Measurements from ENCODE around the gene L3MBTL3. TPM values are rescaled to one million over a fixed set of nuclear protein-coding genes. Genes with fewer than 3 reads are reported as not detected.
A peak's percentile ranks its signal among the peaks of the same experiment; 100 is the strongest.

Gene L3MBTL3
- polyA plus RNA-seq, 1 donor from 2014 or later = 47.6 TPM

GRCh38 chr6:130019326-130020072, 1.1 kb downstream of the L3MBTL3 start:
- Histone ChIP-seq H3K27me3 (ENCODE audit: insufficient read depth, low read depth, low read length) (no peaks in the 10 kb centered on the region), H3F3A (ENCODE audit: insufficient read depth, low read length, poor library complexity, severe bottlenecking) (no peaks in the 10 kb centered on the region), H2AFZ (ENCODE audit: low read depth, low read length) (no peak overlapping the region), H3K9me2 (ENCODE audit: insufficient read depth, low read length) (no peaks in the 10 kb centered on the region), H3K27ac (ENCODE audit: low read length) (no peak overlapping the region), H3K4me3 (ENCODE audit: low read length) (peak overlapping the region; percentile 85), H3K36me3 (ENCODE audit: insufficient read depth, low read length) (no peaks in the 10 kb centered on the region), H4K20me1 (ENCODE audit: insufficient read depth) (no peaks in the 10 kb centered on the region), H3K9me3 (ENCODE audit: low read length) (no peaks in the 10 kb centered on the region), H3K4me2 (ENCODE audit: low read length) (no peak overlapping the region), H3K79me2 (replicated peaks; ENCODE audit: insufficient read depth, low read length) (peaks cover 4% of the 10 kb centered on the region), H3K9ac (ENCODE audit: low read length) (peak overlapping the region; percentile 64)
- TF ChIP-seq EP300 (conservative IDR thresholded peaks at IDR 0.05; ENCODE audit: poor library complexity, severe bottlenecking) (no peak), POLR2AphosphoS5 (IDR thresholded peaks at IDR 0.05) (no peak), RAD21 (conservative IDR thresholded peaks at IDR 0.05) (no peak), MXI1 (conservative IDR thresholded peaks at IDR 0.05; ENCODE audit: poor library complexity, severe bottlenecking) (peak; percentile 53), TAF1 (IDR thresholded peaks at IDR 0.05; ENCODE audit: low read depth) (no peak)
- TF ChIP-seq, protein P1, sequence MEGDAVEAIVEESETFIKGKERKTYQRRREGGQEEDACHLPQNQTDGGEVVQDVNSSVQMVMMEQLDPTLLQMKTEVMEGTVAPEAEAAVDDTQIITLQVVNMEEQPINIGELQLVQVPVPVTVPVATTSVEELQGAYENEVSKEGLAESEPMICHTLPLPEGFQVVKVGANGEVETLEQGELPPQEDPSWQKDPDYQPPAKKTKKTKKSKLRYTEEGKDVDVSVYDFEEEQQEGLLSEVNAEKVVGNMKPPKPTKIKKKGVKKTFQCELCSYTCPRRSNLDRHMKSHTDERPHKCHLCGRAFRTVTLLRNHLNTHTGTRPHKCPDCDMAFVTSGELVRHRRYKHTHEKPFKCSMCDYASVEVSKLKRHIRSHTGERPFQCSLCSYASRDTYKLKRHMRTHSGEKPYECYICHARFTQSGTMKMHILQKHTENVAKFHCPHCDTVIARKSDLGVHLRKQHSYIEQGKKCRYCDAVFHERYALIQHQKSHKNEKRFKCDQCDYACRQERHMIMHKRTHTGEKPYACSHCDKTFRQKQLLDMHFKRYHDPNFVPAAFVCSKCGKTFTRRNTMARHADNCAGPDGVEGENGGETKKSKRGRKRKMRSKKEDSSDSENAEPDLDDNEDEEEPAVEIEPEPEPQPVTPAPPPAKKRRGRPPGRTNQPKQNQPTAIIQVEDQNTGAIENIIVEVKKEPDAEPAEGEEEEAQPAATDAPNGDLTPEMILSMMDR (IDR thresholded peaks at IDR 0.05; ENCODE audit: poor library complexity, severe bottlenecking) = no peak

DNA sequence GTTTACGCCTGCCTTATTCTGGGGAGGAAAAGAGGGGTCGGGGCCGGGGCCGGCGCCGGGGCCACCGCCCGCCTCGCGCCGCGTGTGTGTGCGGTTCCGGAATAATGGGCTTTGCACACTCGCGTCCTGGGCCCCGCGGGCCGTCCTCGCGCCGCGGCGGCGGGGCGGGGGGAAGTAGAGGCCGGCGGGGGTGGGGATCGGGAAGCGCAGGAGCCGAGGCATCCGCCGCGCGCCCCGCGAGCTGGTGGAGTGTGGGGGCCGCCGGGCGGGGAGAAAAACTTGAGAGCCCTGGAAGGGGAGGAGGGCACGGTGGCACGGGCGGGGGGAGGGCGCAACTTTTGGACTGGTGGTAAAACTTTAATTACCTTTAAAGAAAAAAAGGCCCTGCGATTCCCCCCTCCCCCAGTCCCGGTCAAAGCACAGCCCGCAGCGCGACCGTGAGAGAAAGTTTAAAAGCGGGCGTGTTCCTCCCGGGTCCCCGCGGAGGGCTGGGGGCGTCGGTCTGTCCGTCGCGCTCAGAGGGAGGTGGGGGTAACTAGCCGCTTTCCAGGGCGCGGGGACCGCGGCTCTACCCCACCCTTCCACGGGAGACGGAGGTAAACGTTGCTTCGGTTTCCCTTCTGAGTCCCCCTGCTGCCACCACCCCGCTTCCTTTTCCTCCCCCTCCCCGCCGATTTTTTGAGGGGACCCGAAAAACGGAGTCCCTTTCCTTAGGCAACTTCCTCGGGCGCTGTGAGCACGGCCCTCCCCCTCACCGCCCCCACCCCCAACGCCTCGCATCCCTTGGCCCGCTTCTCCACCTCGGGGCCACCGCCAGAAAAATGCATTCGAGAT, 1.9 kb downstream of the L3MBTL3 start:
- Histone ChIP-seq H3K27ac (ENCODE audit: low read length) (no peak overlapping the region), H3K4me3 (ENCODE audit: low read length) (peak overlapping the region; percentile 67), H3F3A (ENCODE audit: insufficient read depth, low read length, poor library complexity, severe bottlenecking) (no peaks in the 10 kb centered on the region), H3K9me2 (ENCODE audit: insufficient read depth, low read length) (no peaks in the 10 kb centered on the region), H4K20me1 (ENCODE audit: insufficient read depth) (no peaks in the 10 kb centered on the region), H3K79me2 (replicated peaks; ENCODE audit: insufficient read depth, low read length) (peaks cover 4% of the 10 kb centered on the region), H3K4me2 (ENCODE audit: low read length) (peak overlapping the region; percentile 90), H3K9me3 (ENCODE audit: low read length) (no peaks in the 10 kb centered on the region), H3K9ac (ENCODE audit: low read length) (peak overlapping the region; percentile 39), H3K36me3 (ENCODE audit: insufficient read depth, low read length) (no peaks in the 10 kb centered on the region), H3K27me3 (ENCODE audit: insufficient read depth, low read depth, low read length) (no peaks in the 10 kb centered on the region), H2AFZ (ENCODE audit: low read depth, low read length) (no peak overlapping the region)
- TF ChIP-seq EP300 (conservative IDR thresholded peaks at IDR 0.05; ENCODE audit: poor library complexity, severe bottlenecking) (no peak), MXI1 (conservative IDR thresholded peaks at IDR 0.05; ENCODE audit: poor library complexity, severe bottlenecking) (no peak), POLR2AphosphoS5 (IDR thresholded peaks at IDR 0.05) (no peak), TAF1 (IDR thresholded peaks at IDR 0.05; ENCODE audit: low read depth) (no peak), RAD21 (conservative IDR thresholded peaks at IDR 0.05) (no peak), SMC3 (conservative IDR thresholded peaks at IDR 0.05; ENCODE audit: poor library complexity) (no peak), EZH2 (IDR thresholded peaks at IDR 0.05; ENCODE audit: borderline replicate concordance, insufficient read depth, low read length, poor library complexity, severe bottlenecking) (no peak)
- TF ChIP-seq, protein P2, sequence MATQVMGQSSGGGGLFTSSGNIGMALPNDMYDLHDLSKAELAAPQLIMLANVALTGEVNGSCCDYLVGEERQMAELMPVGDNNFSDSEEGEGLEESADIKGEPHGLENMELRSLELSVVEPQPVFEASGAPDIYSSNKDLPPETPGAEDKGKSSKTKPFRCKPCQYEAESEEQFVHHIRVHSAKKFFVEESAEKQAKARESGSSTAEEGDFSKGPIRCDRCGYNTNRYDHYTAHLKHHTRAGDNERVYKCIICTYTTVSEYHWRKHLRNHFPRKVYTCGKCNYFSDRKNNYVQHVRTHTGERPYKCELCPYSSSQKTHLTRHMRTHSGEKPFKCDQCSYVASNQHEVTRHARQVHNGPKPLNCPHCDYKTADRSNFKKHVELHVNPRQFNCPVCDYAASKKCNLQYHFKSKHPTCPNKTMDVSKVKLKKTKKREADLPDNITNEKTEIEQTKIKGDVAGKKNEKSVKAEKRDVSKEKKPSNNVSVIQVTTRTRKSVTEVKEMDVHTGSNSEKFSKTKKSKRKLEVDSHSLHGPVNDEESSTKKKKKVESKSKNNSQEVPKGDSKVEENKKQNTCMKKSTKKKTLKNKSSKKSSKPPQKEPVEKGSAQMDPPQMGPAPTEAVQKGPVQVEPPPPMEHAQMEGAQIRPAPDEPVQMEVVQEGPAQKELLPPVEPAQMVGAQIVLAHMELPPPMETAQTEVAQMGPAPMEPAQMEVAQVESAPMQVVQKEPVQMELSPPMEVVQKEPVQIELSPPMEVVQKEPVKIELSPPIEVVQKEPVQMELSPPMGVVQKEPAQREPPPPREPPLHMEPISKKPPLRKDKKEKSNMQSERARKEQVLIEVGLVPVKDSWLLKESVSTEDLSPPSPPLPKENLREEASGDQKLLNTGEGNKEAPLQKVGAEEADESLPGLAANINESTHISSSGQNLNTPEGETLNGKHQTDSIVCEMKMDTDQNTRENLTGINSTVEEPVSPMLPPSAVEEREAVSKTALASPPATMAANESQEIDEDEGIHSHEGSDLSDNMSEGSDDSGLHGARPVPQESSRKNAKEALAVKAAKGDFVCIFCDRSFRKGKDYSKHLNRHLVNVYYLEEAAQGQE (IDR thresholded peaks at IDR 0.05; ENCODE audit: borderline replicate concordance) = no peak
- TF ChIP-seq, protein P1 (IDR thresholded peaks at IDR 0.05; ENCODE audit: poor library complexity, severe bottlenecking) = no peak

Data from neural cell (in vitro differentiated cells).